GM19238 (cell line): Measurements from ENCODE around the gene C12orf75.

ENCODE experiments used
- DNase-seq: peaks from one replicate; pipeline ENCODE4 v3.0.0; 2011; ENCODE audit warnings: low spot score; ENCODE audit not compliant: insufficient read length

The C12orf75 gene

DNA sequence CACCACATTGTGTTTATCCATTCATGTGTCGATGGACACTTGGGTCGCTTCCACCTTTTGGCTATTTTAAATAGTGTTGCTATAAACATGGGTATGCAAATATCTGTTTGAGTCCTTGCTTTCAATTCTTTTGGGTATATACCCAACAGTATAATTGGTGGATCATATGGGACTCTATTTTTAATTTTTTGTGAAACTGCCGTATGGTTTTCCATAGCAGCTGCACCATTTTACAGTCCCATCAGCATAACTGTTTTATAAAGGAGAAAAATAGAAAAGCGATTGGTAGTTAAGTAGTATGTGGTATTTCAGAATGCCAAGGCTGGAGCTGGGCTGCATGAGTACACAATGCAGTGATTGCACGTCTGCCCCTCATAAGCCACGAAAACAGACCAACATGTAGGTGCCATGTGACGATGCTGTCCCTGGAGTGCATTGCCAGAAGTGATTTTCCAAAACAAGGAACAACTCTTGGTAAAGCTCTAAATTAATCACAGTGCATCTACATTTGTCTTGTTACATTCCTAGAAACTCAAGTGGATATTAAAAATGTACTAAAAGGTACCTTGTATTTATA, 83.5 kb downstream of the C12orf75 start:
- DNase-seq = no peak

DNA sequence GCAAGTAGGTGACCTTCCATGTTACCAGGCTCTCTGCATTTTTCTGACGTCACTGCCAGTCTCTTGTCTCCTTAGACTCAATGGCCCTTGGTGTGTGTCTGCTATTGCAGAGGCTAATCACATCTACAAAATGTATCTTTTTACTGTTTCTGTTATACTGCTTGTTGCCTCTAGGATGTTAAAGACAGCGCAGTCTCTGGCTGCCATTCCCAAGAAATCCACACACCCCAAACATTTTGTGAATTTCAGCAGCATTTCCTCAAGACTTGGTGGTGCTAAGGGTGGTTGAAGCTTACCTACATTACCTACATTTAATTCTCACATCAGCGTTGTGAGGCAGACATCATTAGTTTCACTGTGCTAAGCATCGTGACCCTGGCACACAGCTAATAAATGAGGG, 87.2 kb downstream of the C12orf75 start:
- no peak for DNase-seq

DNA sequence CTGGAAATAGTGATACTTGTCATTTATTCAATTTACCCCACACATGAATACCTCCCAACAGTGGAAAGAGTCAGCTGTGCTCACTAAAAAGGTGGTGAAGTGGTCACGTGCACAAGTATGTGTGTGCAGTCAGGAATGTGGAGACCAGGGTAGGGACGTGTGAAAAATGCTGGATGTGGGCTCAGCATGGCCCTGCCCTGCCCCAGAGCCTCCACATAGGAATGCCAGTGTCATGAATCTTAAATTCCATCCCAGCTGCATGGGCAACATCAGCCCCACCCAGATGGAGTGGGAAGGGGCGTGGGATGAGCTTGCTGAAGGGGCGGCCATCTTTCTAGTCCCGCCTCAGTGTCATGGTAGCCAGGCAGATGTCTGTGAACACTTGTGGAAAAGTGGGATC, 87.7 kb downstream of the C12orf75 start:
- DNase-seq = no peak

DNA sequence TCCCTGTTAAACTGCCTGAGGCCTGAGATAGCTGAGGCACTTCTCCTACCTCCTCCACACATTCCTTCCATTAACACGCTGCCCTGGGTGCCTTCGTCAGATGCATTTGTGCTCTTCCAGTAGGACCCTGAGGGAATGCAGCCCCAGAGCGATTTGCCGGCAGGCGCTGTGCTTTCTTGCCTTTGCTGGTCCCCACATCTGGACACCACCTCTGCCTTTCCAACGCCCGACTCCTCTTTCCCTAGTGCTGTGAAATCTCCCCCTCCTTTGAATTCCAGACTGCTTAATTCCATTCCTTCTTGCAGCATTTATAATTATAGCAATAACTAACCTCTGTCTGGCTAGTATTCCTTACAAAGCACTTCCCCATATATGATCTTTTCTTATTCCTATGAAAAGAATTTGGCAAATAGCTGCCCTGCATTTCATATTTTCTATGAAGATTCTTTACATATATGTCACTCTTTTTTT, 88.4 kb downstream of the C12orf75 start:
- no peak for DNase-seq

DNA sequence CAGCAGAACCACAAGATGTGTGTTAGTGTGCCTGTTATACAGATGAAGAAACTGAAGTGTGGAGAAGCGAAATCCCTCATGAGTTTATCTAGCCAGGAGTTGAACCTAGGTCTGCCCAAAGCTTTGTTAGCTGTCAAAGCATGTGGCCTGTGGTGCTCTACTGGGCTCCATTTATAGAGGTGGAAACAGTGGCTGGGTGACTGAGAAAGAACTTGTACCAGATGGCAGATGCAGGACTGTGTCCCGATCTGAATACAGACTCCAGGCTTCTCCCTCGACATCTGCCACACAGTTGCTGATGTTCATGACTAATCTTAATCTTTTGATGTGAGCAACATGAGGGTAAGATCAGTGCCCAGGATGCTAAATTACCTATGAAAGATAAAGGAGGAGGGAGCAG, 89.1 kb downstream of the C12orf75 start:
- DNase-seq = no peak

DNA sequence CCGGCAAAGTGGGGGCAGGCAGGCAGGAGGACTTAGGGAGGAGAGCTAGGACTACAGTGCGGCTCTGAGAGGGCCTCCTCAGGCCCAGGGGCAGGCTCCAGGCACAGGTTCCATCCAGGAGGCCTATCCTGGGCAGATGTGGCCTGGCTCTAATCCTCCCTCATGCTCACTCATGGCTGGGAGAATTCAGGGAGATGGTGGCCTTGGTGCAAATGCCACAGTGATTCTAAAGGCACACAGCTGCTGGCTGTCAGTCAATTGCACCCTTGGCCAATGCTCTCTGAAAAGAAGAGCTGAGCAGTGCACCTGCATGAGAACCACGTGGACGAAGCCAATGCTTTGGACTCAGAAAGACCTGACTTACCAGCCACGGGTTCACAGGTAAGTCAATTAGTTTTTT, 89.6 kb downstream of the C12orf75 start:
- DNase-seq = no peak

DNA sequence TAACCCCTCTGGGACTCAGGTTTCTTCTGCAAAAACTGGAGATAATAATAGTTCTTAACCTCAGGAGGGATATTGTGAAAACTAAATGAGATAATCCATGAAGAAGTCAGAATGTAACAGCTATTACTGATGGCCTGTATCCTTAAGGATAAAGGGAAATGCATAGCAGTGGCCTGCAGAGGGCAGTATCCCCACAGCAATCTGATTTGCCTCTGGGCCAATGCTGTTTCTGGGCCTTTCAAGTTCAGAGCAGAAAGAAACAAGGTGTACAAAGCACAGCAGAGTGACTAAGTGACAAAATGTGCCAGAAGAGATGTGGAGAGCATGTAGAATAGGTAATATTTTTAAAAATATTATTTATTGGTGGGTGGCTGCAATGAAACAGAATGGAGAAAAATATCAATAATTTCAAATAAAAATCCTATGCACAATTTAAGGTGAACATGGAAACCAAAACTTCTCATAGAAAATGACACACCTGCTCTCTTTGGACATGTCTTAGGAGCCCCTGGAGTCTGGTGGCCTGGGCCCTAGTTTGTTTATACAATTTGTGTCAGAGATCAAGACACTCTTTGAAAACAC, 90.3 kb downstream of the C12orf75 start:
- DNase-seq = peak; percentile 23
